MM.1S (cell line): ENCODE data around the gene CDH22.

ENCODE experiments used
- DNase-seq: peaks from one replicate; pipeline ENCODE4 v3.0.0-alpha.2; 2015
- H2AFZ ChIP-seq: fragments of 300-600 bp; sonication (generic); 2 replicates; pipeline ENCODE4 v1.6.0; 2016; ENCODE audit warnings: antibody characterized with exemption, low read length
- H3F3A ChIP-seq: fragments of 300-600 bp; sonication (generic); 2 replicates; pipeline ENCODE4 v1.6.1; 2016; ENCODE audit warnings: mild to moderate bottlenecking, antibody characterized with exemption, low read length, moderate library complexity, mixed read lengths; ENCODE audit not compliant: insufficient read depth
- H3K27ac ChIP-seq: fragments of 300-600 bp; sonication (generic); 2 replicates; pipeline ENCODE4 v1.5.1; 2016; ENCODE audit warnings: mild to moderate bottlenecking, low read length
- H3K27me3 ChIP-seq: fragments of 300-600 bp; sonication (generic); replicated peaks from 2 replicates; pipeline ENCODE4 v1.6.0; 2016; ENCODE audit warnings: low read length; ENCODE audit not compliant: insufficient read depth
- H3K36me3 ChIP-seq: fragments of 300-600 bp; sonication (generic); replicated peaks from 2 replicates; pipeline ENCODE4 v1.6.1; 2016; ENCODE audit warnings: mild to moderate bottlenecking, low read length, mixed read lengths; ENCODE audit not compliant: insufficient read depth
- H3K4me1 ChIP-seq: fragments of 300-600 bp; sonication (generic); 2 replicates; pipeline ENCODE4 v1.6.1; 2016; ENCODE audit warnings: low read length, mixed read lengths
- H3K4me2 ChIP-seq: fragments of 300-600 bp; sonication (generic); 2 replicates; pipeline ENCODE4 v1.6.0; 2016; ENCODE audit warnings: low read depth, low read length
- H3K4me3 ChIP-seq: fragments of 300-600 bp; sonication (generic); 2 replicates; pipeline ENCODE4 v1.5.1; 2016; ENCODE audit warnings: low read length, mixed read lengths
- H3K79me2 ChIP-seq: fragments of 300-600 bp; sonication (generic); 2 replicates; pipeline ENCODE4 v1.6.1; 2016; ENCODE audit warnings: mixed run types, low read length, mixed read lengths
- H3K9ac ChIP-seq: fragments of 300-600 bp; sonication (generic); 2 replicates; pipeline ENCODE4 v1.6.1; 2016; ENCODE audit warnings: low read length, mixed read lengths
- H3K9me2 ChIP-seq: fragments of 300-600 bp; sonication (generic); replicated peaks from 2 replicates; pipeline ENCODE4 v1.6.1; 2016; ENCODE audit warnings: mild to moderate bottlenecking, low read length, mixed read lengths; ENCODE audit not compliant: insufficient read depth
- H3K9me3 ChIP-seq: fragments of 300-600 bp; sonication (generic); replicated peaks from 2 replicates; pipeline ENCODE4 v1.6.1; 2016; ENCODE audit warnings: mild to moderate bottlenecking, low read length, mixed read lengths; ENCODE audit not compliant: insufficient read depth
- H4K20me1 ChIP-seq: fragments of 300-600 bp; sonication (generic); 2 replicates; pipeline ENCODE4 v1.6.1; 2016; ENCODE audit warnings: mild to moderate bottlenecking, low read length, moderate library complexity, mixed read lengths; ENCODE audit not compliant: insufficient read depth
- EZH2 ChIP-seq: fragments of 300-600 bp; sonication (generic); optimal IDR thresholded peaks from 2 replicates; pipeline ENCODE3; 2017; ENCODE audit warnings: low read depth, mild to moderate bottlenecking, antibody characterized with exemption, low read length, mixed read lengths
- EZH2phosphoT487 ChIP-seq: fragments of 300-600 bp; sonication (generic); IDR thresholded peaks from 2 replicates; pipeline ENCODE4 v1.6.1; 2018; ENCODE audit warnings: antibody characterized with exemption, low read length
- TF ChIP-seq, protein P1 (sequence below): fragments of 300-600 bp; sonication (generic); IDR thresholded peaks from 2 replicates; pipeline ENCODE4 v1.5.1; 2016; ENCODE audit warnings: antibody characterized with exemption, low read length, mixed read lengths

Gene CDH22

DNA sequence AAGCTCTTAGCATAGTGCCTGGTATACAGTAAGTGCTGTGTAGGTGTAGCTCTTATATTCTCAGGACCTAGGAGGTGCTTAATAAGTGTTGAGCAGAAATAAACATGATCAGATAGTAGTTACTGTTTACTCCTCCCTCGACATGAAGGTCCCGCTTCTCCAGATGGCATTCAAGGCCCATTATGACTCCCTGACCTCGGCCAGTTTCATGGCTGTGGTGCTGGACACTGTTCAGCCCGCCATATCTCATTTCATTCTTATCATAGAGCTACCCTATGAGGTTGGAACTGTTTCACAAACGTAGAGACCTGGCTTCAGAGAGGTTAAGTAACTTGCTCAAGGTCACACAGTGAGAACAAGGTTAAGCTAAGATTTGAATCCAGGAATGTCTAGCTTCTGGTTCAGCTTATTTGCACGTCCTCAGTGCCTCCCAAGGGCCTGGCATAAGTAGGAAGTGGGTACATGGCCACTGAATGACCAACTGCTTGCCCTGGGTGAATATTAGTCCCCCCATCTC is 151.2 kb downstream of the CDH22 start:
- peaks cover 82% of the 10 kb centered on the region for H3K27me3 ChIP-seq
- TF ChIP-seq EZH2 (no peak), EZH2phosphoT487 (no peak)
- TF ChIP-seq, protein P1, sequence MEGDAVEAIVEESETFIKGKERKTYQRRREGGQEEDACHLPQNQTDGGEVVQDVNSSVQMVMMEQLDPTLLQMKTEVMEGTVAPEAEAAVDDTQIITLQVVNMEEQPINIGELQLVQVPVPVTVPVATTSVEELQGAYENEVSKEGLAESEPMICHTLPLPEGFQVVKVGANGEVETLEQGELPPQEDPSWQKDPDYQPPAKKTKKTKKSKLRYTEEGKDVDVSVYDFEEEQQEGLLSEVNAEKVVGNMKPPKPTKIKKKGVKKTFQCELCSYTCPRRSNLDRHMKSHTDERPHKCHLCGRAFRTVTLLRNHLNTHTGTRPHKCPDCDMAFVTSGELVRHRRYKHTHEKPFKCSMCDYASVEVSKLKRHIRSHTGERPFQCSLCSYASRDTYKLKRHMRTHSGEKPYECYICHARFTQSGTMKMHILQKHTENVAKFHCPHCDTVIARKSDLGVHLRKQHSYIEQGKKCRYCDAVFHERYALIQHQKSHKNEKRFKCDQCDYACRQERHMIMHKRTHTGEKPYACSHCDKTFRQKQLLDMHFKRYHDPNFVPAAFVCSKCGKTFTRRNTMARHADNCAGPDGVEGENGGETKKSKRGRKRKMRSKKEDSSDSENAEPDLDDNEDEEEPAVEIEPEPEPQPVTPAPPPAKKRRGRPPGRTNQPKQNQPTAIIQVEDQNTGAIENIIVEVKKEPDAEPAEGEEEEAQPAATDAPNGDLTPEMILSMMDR, result no peak
- H3K9ac ChIP-seq, result no peak overlapping the region
- H3K4me2 ChIP-seq, result no peak overlapping the region
- H2AFZ ChIP-seq, result no peak overlapping the region
- H3F3A ChIP-seq, result no peaks in the 10 kb centered on the region
- no peaks in the 10 kb centered on the region for H4K20me1 ChIP-seq
- H3K4me1 ChIP-seq, result no peaks in the 10 kb centered on the region
- no peak for DNase-seq
- H3K4me3 ChIP-seq, result no peak overlapping the region
- no peak overlapping the region for H3K27ac ChIP-seq
- H3K79me2 ChIP-seq, result no peaks in the 10 kb centered on the region
- no peaks in the 10 kb centered on the region for H3K36me3 ChIP-seq
- H3K9me3 ChIP-seq, result no peaks in the 10 kb centered on the region
- H3K9me2 ChIP-seq, result no peaks in the 10 kb centered on the region

DNA sequence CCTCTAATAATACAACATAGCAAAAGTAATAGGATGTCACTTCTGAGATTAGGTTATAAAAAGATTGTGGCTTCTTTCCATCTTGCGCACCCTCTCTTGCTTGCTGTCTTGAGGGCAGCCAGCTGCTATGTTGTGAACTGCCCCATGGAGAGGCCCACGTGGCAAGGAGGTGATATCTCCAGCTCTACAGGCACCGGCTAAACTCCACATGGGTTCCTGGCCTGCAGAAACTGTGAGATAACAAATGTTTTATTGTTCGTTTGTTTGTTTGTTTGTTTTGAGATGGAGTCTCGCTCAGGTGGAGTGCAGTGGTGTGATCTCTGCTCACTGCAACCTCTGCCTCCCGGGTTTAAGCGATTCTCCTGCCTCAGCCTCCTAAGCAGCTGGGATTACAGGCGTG is 152.2 kb downstream of the CDH22 start:
- Histone ChIP-seq H3K27ac (no peak overlapping the region), H3F3A (no peaks in the 10 kb centered on the region), H3K79me2 (no peaks in the 10 kb centered on the region), H3K36me3 (no peaks in the 10 kb centered on the region), H3K27me3 (peaks cover 85% of the 10 kb centered on the region), H3K4me1 (no peaks in the 10 kb centered on the region), H3K9me2 (no peaks in the 10 kb centered on the region), H3K9ac (no peak overlapping the region), H2AFZ (no peak overlapping the region), H3K4me3 (no peak overlapping the region), H4K20me1 (no peaks in the 10 kb centered on the region), H3K9me3 (no peaks in the 10 kb centered on the region), H3K4me2 (no peak overlapping the region)
- DNase-seq, result no peak
- no peak for TF ChIP-seq EZH2phosphoT487
- TF ChIP-seq, protein P1, result no peak
- TF ChIP-seq EZH2, result no peak

DNA sequence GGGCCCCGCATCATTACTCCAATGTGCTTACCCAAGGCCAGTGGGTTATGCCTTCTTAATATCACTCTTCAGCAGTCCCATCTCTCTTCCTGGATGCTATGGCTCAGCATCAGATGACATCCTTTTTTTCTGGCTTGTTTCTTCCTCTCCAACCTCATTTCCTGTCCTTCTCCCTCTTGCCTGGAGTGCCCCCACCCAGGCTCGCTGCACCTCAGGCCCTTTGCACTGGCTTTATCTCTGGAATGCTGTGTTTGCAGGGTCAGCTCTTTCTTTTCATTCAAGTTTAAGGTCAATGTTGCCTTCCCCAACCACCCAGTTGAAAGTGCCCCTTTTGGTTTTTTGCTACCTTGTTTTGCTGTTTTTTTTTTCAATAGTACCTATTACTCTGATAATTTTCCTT is 153.5 kb downstream of the CDH22 start:
- no peak for DNase-seq
- Histone ChIP-seq H3K27ac (no peak overlapping the region), H3K9ac (no peak overlapping the region), H4K20me1 (no peaks in the 10 kb centered on the region), H3K4me1 (no peaks in the 10 kb centered on the region), H3F3A (no peaks in the 10 kb centered on the region), H3K4me3 (no peak overlapping the region), H3K27me3 (peaks cover 85% of the 10 kb centered on the region), H3K36me3 (no peaks in the 10 kb centered on the region), H3K4me2 (no peak overlapping the region), H3K9me2 (no peaks in the 10 kb centered on the region), H3K9me3 (no peaks in the 10 kb centered on the region), H2AFZ (no peak overlapping the region), H3K79me2 (no peaks in the 10 kb centered on the region)
- TF ChIP-seq, protein P1, result no peak
- TF ChIP-seq EZH2 (no peak), EZH2phosphoT487 (no peak)
